Measurements from ENCODE around the gene PNPO. TPM values are rescaled to one million over a fixed set of nuclear protein-coding genes. Genes with fewer than 3 reads are reported as not detected.

Gene PNPO
- total RNA-seq, 1 experiment from 2014 or later = 110 TPM

- Mint-ChIP-seq H3K4me3 (ENCODE audit: unreplicated experiment) (no peak overlapping the region), H3K36me3 (ENCODE audit: insufficient read depth, unreplicated experiment) (peaks cover 36% of the 10 kb centered on the region), H3K9me3 (ENCODE audit: unreplicated experiment) (no peaks in the 10 kb centered on the region), H3K27me3 (ENCODE audit: insufficient read depth, unreplicated experiment) (no peaks in the 10 kb centered on the region), H3K4me1 (ENCODE audit: low read depth, unreplicated experiment) (no peaks in the 10 kb centered on the region), H3K27ac (ENCODE audit: unreplicated experiment) (no peak overlapping the region)
- DNase-seq = no peak
- Histone ChIP-seq H3K4me3 (ENCODE audit: low read depth, low read length) (no peak overlapping the region), H3K36me3 (ENCODE audit: control insufficient read depth, insufficient read depth, low read length) (peaks cover 2% of the 10 kb centered on the region; the same call in 1 of the 2 replicates), H3K9me3 (no peaks in the 10 kb centered on the region), H3K4me1 (no peaks in the 10 kb centered on the region), H3K27me3 (replicated peaks; ENCODE audit: control insufficient read depth, insufficient read depth, low read length) (no peaks in the 10 kb centered on the region)
- BruUV-seq (replicated peaks) = no TSS peak
- CTCF ChIA-PET = interaction anchor here (0.6 to 1.6 kb wide), 3 partner anchors 13 to 45 kb away, joined by 4 to 8 read pairs (median 4); partner anchors contain the start of gene CDK5RAP3
- POLR2A ChIA-PET = interaction anchor here (0.6 kb wide), 1 partner anchor 55 kb away, joined by 5 read pairs; no protein-coding TSS in a partner anchor
- no peak for TF ChIP-seq CTCF (IDR thresholded peaks at IDR 0.05; ENCODE audit: insufficient read depth in 1 of 2, low read depth in 1 of 2, low read length in 1 of 2, severe bottlenecking in 1 of 2, unreplicated experiment in 1 of 2)
- intact Hi-C loops (cut with micrococcal nuclease; ENCODE audit: unreplicated experiment) = no loop called here
Measured at GRCh38 chr17:47925678-47925988, 15.7 kb upstream of the PNPO start.

- POLR2A ChIA-PET = interaction anchor here (1.1 kb wide), 1 partner anchor 19 kb away, joined by 3 read pairs; no protein-coding TSS in a partner anchor
- intact Hi-C loops (cut with micrococcal nuclease; ENCODE audit: unreplicated experiment) = no loop called here
- Mint-ChIP-seq H3K4me1 (ENCODE audit: low read depth, unreplicated experiment) (no peaks in the 10 kb centered on the region), H3K36me3 (ENCODE audit: insufficient read depth, unreplicated experiment) (peaks cover 28% of the 10 kb centered on the region), H3K27ac (ENCODE audit: unreplicated experiment) (no peak overlapping the region), H3K27me3 (ENCODE audit: insufficient read depth, unreplicated experiment) (no peaks in the 10 kb centered on the region), H3K9me3 (ENCODE audit: unreplicated experiment) (no peaks in the 10 kb centered on the region), H3K4me3 (ENCODE audit: unreplicated experiment) (no peak overlapping the region)
- BruUV-seq (replicated peaks) = no TSS peak
- DNase-seq = no peak
- Histone ChIP-seq H3K27me3 (replicated peaks; ENCODE audit: control insufficient read depth, insufficient read depth, low read length) (no peaks in the 10 kb centered on the region), H3K9me3 (no peaks in the 10 kb centered on the region), H3K4me3 (ENCODE audit: low read depth, low read length) (no peak overlapping the region), H3K4me1 (no peaks in the 10 kb centered on the region), H3K36me3 (ENCODE audit: control insufficient read depth, insufficient read depth, low read length) (peaks cover 2% of the 10 kb centered on the region; the same call in 1 of the 2 replicates)
- no peak for TF ChIP-seq CTCF (IDR thresholded peaks at IDR 0.05; ENCODE audit: insufficient read depth in 1 of 2, low read depth in 1 of 2, low read length in 1 of 2, severe bottlenecking in 1 of 2, unreplicated experiment in 1 of 2)
- CTCF ChIA-PET = interaction anchor here (1.9 to 3.3 kb wide), 2 partner anchors 15 to 87 kb away, joined by 4 to 22 read pairs; partner anchors contain the start of genes PNPO and SCRN2
Measured at GRCh38 chr17:47927821-47928400, 13.5 kb upstream of the PNPO start.

- ChIA-PET CTCF (interaction anchor here (1.8 to 3.3 kb wide), 3 partner anchors 14 to 87 kb away, joined by 4 to 22 read pairs (median 9); partner anchors contain the start of genes PNPO and SCRN2), POLR2A (interaction anchor here (1.1 kb wide), 1 partner anchor 18 kb away, joined by 3 read pairs; no protein-coding TSS in a partner anchor)
- Mint-ChIP-seq H3K27me3 (ENCODE audit: insufficient read depth, unreplicated experiment) (no peaks in the 10 kb centered on the region), H3K27ac (ENCODE audit: unreplicated experiment) (no peak overlapping the region), H3K36me3 (ENCODE audit: insufficient read depth, unreplicated experiment) (peaks cover 28% of the 10 kb centered on the region), H3K4me3 (ENCODE audit: unreplicated experiment) (no peak overlapping the region), H3K4me1 (ENCODE audit: low read depth, unreplicated experiment) (no peaks in the 10 kb centered on the region), H3K9me3 (ENCODE audit: unreplicated experiment) (no peaks in the 10 kb centered on the region)
- Histone ChIP-seq H3K4me3 (ENCODE audit: low read depth, low read length) (no peak overlapping the region), H3K9me3 (no peaks in the 10 kb centered on the region), H3K36me3 (ENCODE audit: control insufficient read depth, insufficient read depth, low read length) (peaks cover 2% of the 10 kb centered on the region; the same call in 1 of the 2 replicates), H3K4me1 (no peaks in the 10 kb centered on the region), H3K27me3 (replicated peaks; ENCODE audit: control insufficient read depth, insufficient read depth, low read length) (no peaks in the 10 kb centered on the region)
- no peak for DNase-seq
- intact Hi-C loops (cut with micrococcal nuclease; ENCODE audit: unreplicated experiment) = no loop called here
- BruUV-seq (replicated peaks) = TSS peak; percentile 45
- TF ChIP-seq CTCF (IDR thresholded peaks at IDR 0.05; ENCODE audit: insufficient read depth in 1 of 2, low read depth in 1 of 2, low read length in 1 of 2, severe bottlenecking in 1 of 2, unreplicated experiment in 1 of 2) = no peak
Measured at GRCh38 chr17:47928415-47928814, 13.0 kb upstream of the PNPO start.

All from Caco-2 (cell line).